HG02884 (cell line): Measurements from ENCODE around the gene DNAH10.

Source experiments
- ATAC-seq: cut with Tn5 transposase; IDR thresholded peaks from one replicate; pipeline ENCODE4 v1.9.1; 2021; ENCODE audit warnings: mild to moderate bottlenecking, moderate library complexity; ENCODE audit not compliant: unreplicated experiment

The DNAH10 gene

DNA sequence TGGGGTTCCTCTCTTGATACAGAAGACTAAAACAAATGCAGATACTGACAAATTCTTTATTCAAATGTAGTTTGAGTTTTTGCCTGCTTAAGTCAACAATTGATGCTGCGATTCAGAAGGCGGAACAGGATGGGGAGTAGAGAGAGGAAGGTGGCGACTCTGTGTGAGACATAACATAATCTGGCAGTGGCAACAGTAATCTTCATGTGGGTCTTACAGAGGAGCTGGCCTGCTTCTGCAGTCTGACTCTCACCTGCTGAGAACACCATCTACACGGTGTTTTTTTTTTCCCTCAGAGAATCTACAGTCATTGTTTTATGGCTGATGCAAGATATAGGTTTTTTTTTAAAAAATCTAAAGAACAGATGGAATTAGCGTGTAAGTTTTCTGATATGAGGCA, 200.4 kb downstream of the DNAH10 start:
- ATAC-seq, result no peak

- no peak for ATAC-seq
These were observed 201.7 kb downstream of the DNAH10 start for GRCh38 chr12:123963821-123964220.

GRCh38 chr12:123965382-123965781, 203.3 kb downstream of the DNAH10 start:
- ATAC-seq, result no peak

DNA sequence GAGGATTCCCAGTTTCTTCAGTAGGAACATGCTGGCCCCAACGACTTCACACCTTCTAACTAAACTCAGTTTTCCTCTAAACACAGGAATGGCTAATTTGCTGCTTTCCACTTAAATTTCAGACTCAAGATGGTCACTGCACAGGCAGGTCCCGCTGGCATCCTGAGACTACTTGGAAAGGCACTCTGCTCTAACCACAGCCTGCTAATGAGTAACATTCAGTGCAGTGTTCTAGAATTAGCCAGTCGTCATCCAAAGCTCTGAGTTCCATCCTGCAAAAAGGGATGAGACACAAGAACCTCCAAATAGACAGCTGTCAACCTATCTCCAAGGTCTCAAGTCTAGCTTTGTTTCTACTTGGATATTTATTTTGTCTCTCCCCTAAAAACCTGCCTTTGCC, 204.5 kb downstream of the DNAH10 start:
- ATAC-seq, result no peak

DNA sequence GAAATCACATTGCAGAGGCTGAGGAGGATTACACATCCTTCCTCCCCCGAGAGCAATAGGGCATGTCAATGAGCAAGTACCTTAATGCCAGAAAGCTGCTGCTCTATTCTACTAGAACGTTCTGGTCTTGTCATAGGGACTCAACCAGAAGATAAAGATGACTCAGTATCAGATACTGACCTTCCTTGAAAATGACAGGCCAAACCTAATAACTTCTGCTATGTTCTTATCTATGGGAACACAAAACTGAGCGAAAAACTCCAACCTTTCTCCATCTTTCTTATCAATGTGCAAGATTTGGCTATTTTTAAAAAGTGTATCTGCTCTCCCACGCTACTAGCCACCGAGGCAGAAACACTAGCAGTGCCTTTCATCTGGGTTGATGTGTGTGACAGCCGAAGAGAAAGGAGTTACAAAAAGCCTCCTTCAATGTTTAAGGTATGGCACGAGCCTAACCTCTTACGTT, 205.1 kb downstream of the DNAH10 start:
- no peak for ATAC-seq

DNA sequence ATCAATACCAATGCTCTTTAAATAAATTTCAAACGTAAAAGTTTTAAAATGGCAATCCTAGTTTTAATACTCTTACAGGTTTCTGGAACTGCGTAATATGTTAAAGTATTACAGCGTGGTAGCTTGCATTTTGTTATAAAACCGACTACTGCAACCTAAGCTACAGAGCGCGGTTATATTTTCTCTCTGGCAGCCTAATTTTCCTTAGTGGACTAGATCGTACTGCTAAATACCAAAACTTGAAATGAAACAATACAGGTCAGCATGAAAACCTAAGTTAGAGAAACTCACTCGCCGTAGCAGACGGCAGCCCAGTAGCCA, 209.3 kb downstream of the DNAH10 start:
- ATAC-seq, result no peak

DNA sequence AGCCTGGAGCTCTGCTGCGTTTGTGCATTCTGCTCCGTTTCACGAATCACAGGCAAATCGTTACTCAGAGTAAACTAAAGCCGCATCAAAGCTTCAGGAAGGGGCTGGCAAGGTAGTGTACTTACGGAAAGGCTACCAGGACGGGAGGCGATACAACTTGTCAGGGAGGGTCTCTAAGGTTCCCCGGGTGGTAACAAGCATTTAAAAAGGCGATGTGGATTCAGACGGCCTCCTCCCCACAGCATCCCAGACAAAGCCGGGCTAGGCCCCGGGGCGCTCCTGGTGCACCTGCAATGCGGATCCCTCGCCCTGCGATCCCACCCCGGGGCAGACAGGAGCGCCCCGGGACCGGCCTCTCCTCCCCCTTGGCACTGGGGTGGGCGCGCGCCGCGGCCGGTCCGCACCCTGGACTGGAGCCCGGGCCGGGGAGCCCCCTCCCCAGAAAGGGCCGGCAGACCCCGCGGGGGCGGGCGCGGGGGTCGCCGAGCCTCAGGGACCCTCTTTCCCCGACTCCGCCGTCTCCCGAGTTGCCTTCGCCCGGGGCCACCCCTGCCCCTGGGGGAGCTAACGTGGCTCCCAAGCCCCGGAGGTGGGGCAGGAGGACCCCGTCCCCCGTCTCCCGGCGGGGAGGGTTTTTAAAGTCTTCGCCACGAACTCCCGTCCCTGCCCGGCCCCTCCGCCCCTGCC, 209.8 kb downstream of the DNAH10 start:
- peak; percentile 1 for ATAC-seq

- peak; percentile 84 for ATAC-seq
These were observed 210.6 kb downstream of the DNAH10 start, which contains the start of the genes CCDC92 and ZNF664 for GRCh38 chr12:123972457-123973401. Gene CCDC92, minus strand, starts transcription at chr12:123972831. Its CDS starts 28,526 bp downstream, at chr12:123944305. Gene ZNF664, plus strand, starts transcription at chr12:123973215. Its CDS starts 38,930 bp downstream, at chr12:124012145.

GRCh38 chr12:123973552-123974341, 211.6 kb downstream of the DNAH10 start:
- ATAC-seq, result no peak

DNA sequence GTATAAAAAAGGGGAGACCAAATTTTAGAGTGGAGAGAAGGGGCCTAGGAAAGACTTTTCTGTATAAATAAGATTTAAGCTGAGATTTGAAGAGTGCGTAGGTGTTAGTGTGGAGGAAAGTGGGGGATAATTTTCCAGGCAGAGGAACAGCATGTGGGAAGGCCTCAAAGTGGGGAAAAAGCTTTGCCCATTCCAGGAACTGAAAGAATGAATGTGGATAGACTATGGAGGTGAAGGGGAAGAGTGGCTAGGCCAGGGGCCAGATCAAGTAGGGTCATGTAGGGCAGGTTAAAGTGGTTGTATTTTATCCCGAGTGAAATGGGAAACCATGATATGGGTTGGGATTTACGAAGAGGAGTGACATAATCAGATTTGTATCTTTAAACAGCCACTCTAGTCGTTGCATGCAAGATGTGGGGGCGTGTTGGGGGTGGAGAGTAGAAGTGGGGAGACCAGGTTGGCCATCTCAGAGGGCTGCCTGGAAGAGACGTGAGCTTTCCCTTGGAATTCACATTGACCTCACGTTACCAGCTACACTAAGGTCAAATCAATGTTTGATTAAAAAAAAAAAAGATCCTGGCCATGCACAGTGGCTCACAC, 214.2 kb downstream of the DNAH10 start:
- no peak for ATAC-seq

DNA sequence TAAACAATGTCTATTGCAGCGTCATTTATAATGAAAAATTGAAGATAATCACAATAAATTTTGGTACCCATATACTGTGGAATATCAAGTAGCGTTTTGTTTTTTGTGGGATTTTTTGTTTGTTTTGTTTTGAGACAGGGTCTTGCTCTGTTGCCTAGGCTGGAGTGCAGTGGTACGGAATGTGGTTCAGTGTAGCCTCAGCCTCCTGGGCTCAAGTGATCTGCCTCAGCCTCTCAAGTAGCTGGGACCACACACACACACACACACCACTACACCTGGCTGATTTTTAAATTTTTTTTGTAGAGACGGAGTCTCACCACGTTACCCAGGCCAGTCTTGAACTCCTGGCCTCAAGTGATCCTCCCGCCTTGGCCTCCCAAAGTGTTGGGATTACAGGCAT, 217.5 kb downstream of the DNAH10 start:
- ATAC-seq, result no peak

GRCh38 chr12:123982269-123982668, 220.2 kb downstream of the DNAH10 start:
- no peak for ATAC-seq

DNA sequence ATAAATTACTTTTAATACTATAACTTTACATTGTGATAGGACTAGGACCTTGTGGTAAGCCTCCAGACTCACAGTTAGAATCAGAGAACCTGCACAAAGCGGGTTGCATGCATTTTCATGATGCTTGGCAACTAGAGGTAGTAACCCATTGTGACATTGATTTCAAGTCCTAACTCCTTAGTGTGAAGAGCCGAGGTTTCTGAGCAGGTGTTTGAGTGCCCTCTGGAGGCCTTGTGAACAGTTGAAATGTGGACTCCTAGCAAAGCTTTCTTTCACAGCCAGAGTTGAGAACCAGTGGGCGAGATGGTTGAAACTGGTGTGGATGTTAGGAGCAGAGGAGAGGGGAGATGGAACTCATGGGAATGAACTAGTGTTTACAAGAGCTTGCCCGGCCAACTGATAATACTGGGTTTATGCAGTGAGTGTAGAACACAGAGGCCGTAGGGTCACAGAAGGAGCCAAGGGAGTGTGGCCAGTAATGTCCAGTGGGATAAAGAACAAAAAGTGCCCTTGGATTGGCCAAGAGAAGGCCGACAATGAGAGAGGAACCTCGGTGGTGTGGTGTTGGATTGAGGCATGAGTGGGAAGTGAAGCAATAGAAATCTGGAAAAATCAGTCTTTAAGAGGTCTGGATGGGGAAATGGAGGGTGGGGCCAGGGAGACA, 221.9 kb downstream of the DNAH10 start:
- no peak for ATAC-seq

DNA sequence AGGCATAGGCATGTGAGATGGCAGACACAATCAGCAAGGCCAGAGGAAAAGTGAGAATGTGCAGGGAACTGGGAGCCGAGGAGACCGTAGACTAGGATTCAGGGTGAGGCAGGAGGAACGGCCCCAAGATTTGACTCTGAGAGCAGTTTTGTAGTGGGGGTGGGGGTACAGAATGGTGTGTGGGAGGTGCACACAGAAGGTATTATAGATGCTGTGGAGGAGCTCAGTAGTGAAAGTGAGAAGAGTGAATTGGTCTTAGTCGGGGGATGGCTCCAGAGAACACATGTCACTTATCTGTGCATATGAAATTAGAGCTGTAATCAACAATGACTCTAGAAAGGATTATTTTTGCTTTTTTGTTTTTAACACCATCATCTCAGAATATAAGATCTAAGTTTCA, 222.8 kb downstream of the DNAH10 start:
- no peak for ATAC-seq
